K562 (cell line): ENCODE results near the gene SLC17A6. TPM values are rescaled to one million over a fixed set of nuclear protein-coding genes. Genes with fewer than 3 reads are reported as not detected.

Source experiments
- ATAC-seq: fragments of 200-7000 bp; cut with Tn5 transposase; 3 replicates; pipeline ENCODE4 v1.9.1; 2020; ENCODE audit warnings: moderate library complexity
- BruUV-seq: library from RNA; stranded (reverse); fragments of 400-500 nt; replicated peaks from 2 replicates; lab custom pipeline; 2021; lab: Mats Ljungman, UMichigan
- CTCF ChIA-PET: fragments of 300-600 bp; formaldehyde crosslinking; extraction: SDS; loops from one replicate; lab custom pipeline; 2021; ENCODE audit warnings: low intra/inter-chr PET ratio; lab: Yijun Ruan, JAX
- POLR2A ChIA-PET: fragments of 300-600, 350-650 bp; sonication (Branson Sonifier 250); formaldehyde crosslinking; extraction: SDS; loops from one replicate; lab custom pipeline; 2021; ENCODE audit warnings: antibody characterized with exemption, inconsistent platforms; lab: Yijun Ruan, JAX
- DNase-seq, 4 experiments: peaks; one replicate each; pipeline versions ENCODE4 v3.0.0 to v3.0.0-alpha.2; 2011 to 2018; ENCODE audit warnings: low spot score in 3 of 4, mixed read lengths in 3 of 4; ENCODE audit errors: extremely low read depth in 1 of 4
- FAIRE-seq: peaks from 2 replicates; lab custom pipeline; 2011; peaks lifted over from hg19 to GRCh38; lab: Jason Lieb, UNC
- H2AFZ ChIP-seq: 2 replicates; pipeline ENCODE4 v1.6.0; 2011; ENCODE audit warnings: low read depth, low read length, control low read depth, inconsistent platforms
- H3K27ac ChIP-seq: fragments of 200-600 bp; 3 replicates; pipeline ENCODE4 v1.8.0; 2011; ENCODE audit warnings: low read depth, mild to moderate bottlenecking, control low read depth, inconsistent platforms, low read length, moderate library complexity, mixed read lengths; ENCODE audit errors: extremely low read depth
- H3K27me3 ChIP-seq, 2 experiments: fragments of 300-600 bp in 1 of 2; 2 replicates in 1 of 2; 3 replicates in 1 of 2; pipeline versions ENCODE4 v1.6.0 to v1.8.0; 2011; ENCODE audit warnings: inconsistent platforms in 2 of 2, low read length in 2 of 2, mild to moderate bottlenecking in 1 of 2, mixed read lengths in 1 of 2, moderate library complexity in 1 of 2; ENCODE audit not compliant: control insufficient read depth in 2 of 2, insufficient read depth in 2 of 2
- H3K36me3 ChIP-seq: fragments of 300-600 bp; 3 replicates; pipeline ENCODE4 v1.8.0; 2011; ENCODE audit warnings: mild to moderate bottlenecking, low read length, inconsistent platforms; ENCODE audit not compliant: control insufficient read depth, insufficient read depth
- H3K4me1 ChIP-seq, 2 experiments: fragments of 200-600 bp in 1 of 2; replicated peaks in 1 of 2; 2 replicates in 1 of 2; 3 replicates in 1 of 2; pipeline versions ENCODE4 v1.5.1 to v1.8.0; 2011; ENCODE audit warnings: inconsistent platforms in 2 of 2, low read length in 2 of 2, mild to moderate bottlenecking in 1 of 2, mixed read lengths in 1 of 2, moderate library complexity in 1 of 2; ENCODE audit not compliant: control insufficient read depth in 2 of 2, insufficient read depth in 2 of 2
- H3K4me2 ChIP-seq: 2 replicates; pipeline ENCODE4 v1.6.1; 2011; ENCODE audit warnings: low read length, control low read depth, inconsistent platforms, mixed read lengths; ENCODE audit not compliant: insufficient read depth
- H3K4me3 ChIP-seq: fragments of 200-600 bp; sonication (generic), shearing (Covaris generic); 2 replicates; pipeline ENCODE4 v1.5.1; 2016; ENCODE audit warnings: control low read depth, inconsistent platforms
- H3K79me2 ChIP-seq: fragments of 200-600 bp; 3 replicates; pipeline ENCODE4 v1.8.0; 2011; ENCODE audit warnings: low read length, inconsistent platforms; ENCODE audit not compliant: control insufficient read depth, insufficient read depth
- H3K9ac ChIP-seq, 2 experiments: 2 replicates each; pipeline versions ENCODE4 v1.6.0 to v1.6.1; 2011; ENCODE audit warnings: low read depth in 2 of 2, low read length in 2 of 2, control low read depth in 1 of 2, inconsistent platforms in 1 of 2, mild to moderate bottlenecking in 1 of 2, mixed read lengths in 1 of 2; ENCODE audit not compliant: insufficient read depth in 1 of 2
- H3K9me1 ChIP-seq: one replicate; pipeline ENCODE4 v1.6.0; 2011; ENCODE audit warnings: inconsistent platforms, mild to moderate bottlenecking, low read length, moderate library complexity; ENCODE audit not compliant: control insufficient read depth, insufficient read depth
- H3K9me3 ChIP-seq: replicated peaks from 2 replicates; pipeline ENCODE4 v1.5.1; 2011; ENCODE audit warnings: low read depth, low read length, inconsistent platforms; ENCODE audit not compliant: control insufficient read depth, insufficient read depth
- H4K20me1 ChIP-seq: replicated peaks from 2 replicates; pipeline ENCODE4 v1.6.1; 2011; ENCODE audit warnings: low read length, inconsistent platforms, mixed read lengths; ENCODE audit not compliant: control insufficient read depth, insufficient read depth
- DNMT1 ChIP-seq: fragments of 450-650 bp; IDR thresholded peaks from 2 replicates; pipeline ENCODE4 v1.6.1; 2016; ENCODE audit warnings: antibody characterized with exemption, mild to moderate bottlenecking
- WGBS: fragments of 100-300 bp; shearing (Covaris generic); methylation state at CpG from one replicate; pipeline ENCODE4 v1.1.6; 2016; ENCODE audit warnings: low coverage, mixed read lengths; ENCODE audit not compliant: insufficient coverage; ENCODE audit errors: missing lambda C conversion rate; 5-methylcytosine and 5-hydroxymethylcytosine counted together
- in situ Hi-C: fragments of 300-500 bp; cut with MboI; formaldehyde crosslinking; loops from 4 replicates; pipeline ENCODE4 v1.15.0; 2018; ENCODE audit warnings: inconsistent platforms, mixed read lengths
- intact Hi-C: fragments of 100-400 bp; cut with micrococcal nuclease; formaldehyde crosslinking; loops from 2 replicates; pipeline ENCODE4 v1.14.2; 2022
- polyA plus RNA-seq, 8 experiments: library from polyadenylated mRNA; depleted of rRNA in 4 of 8; stranded (reverse) in 5 of 8; unstranded in 3 of 8; fragments of >200 nt; fragmentation: Nextera tagmentation in 2 of 8; fragmentation: Illumina TruSeq in 1 of 8; extraction: Ambion mirVana in 2 of 8; extraction: Trizol in 1 of 8; gene quantifications; 2 replicates each; pipeline versions ENCODE4 v1.2.1 to v1.2.3, GENCODE V29; 2011 to 2014; ENCODE audit warnings: inconsistent platforms in 1 of 8, missing spikeins in 1 of 8
- total RNA-seq, 7 experiments: library from RNA; depleted of rRNA in 6 of 7; stranded (reverse); fragments of >200 nt in 6 of 7; fragmentation: Illumina TruSeq in 2 of 7; extraction: Trizol in 2 of 7; gene quantifications; 2 replicates each; pipeline versions ENCODE4 v1.2.1 to v1.2.3, GENCODE V29; 2011 to 2021; ENCODE audit warnings: low replicate concordance in 1 of 7
- TF ChIP-seq, protein P1 (sequence below): fragments of 250-450 bp; sonication (Bioruptor Pico); IDR thresholded peaks from 2 replicates; pipeline ENCODE4 v1.8.0; 2021; ENCODE audit warnings: mild to moderate bottlenecking, moderate library complexity
- TF ChIP-seq, protein P2 (sequence below): sonication (generic); formaldehyde crosslinking; IDR thresholded peaks from 2 replicates; pipeline ENCODE4 v1.8.1; 2023; ENCODE audit warnings: mild to moderate bottlenecking, missing genetic modification reagents, moderate library complexity
- TF ChIP-seq, protein P3 (sequence below): IDR thresholded peaks from 3 replicates; pipeline ENCODE4 v1.6.1; 2011; ENCODE audit warnings: borderline replicate concordance, mild to moderate bottlenecking; ENCODE audit not compliant: insufficient read length, insufficient read depth

Gene SLC17A6
- total and polyA plus RNA-seq, 9 of the 15 experiments (the other 6 are each of a cell fraction or from before 2014, with no cell fraction given): not detected

DNA sequence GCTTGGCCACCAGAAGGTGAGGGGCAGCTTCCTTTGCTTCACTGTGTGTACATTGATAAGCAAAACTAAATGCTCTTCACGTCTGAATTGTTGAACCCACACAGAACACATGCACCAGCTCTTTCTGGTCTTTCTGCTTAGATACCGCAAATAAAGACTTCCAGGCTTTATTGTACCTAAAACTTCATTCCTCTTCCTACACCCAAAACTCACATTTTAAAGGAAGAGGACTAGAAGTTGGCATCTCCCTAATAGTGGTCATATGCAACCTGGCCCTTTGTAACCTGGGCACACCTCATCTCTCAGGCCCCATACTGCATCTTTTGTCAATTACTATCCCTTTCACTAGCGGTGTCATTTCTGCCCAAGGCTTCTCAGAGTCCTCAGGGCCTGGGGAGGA lies 5.9 kb downstream of the SLC17A6 start:
- no peak for FAIRE-seq
- Histone ChIP-seq H3K4me2 (no peak overlapping the region), H3K9me1 (no peaks in the 10 kb centered on the region), H3K27me3 (peaks cover 0 to 31% of the 10 kb centered on the region in 2 experiments; a peak in 2 of 5 replicates), H4K20me1 (no peaks in the 10 kb centered on the region), H3K9me3 (no peaks in the 10 kb centered on the region)
- ATAC-seq: no peak
- no peak for DNase-seq
- TF ChIP-seq, protein P1, sequence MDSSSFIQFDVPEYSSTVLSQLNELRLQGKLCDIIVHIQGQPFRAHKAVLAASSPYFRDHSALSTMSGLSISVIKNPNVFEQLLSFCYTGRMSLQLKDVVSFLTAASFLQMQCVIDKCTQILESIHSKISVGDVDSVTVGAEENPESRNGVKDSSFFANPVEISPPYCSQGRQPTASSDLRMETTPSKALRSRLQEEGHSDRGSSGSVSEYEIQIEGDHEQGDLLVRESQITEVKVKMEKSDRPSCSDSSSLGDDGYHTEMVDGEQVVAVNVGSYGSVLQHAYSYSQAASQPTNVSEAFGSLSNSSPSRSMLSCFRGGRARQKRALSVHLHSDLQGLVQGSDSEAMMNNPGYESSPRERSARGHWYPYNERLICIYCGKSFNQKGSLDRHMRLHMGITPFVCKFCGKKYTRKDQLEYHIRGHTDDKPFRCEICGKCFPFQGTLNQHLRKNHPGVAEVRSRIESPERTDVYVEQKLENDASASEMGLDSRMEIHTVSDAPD (CRISPR knock-in tag): no peak
- TF ChIP-seq, protein P2, sequence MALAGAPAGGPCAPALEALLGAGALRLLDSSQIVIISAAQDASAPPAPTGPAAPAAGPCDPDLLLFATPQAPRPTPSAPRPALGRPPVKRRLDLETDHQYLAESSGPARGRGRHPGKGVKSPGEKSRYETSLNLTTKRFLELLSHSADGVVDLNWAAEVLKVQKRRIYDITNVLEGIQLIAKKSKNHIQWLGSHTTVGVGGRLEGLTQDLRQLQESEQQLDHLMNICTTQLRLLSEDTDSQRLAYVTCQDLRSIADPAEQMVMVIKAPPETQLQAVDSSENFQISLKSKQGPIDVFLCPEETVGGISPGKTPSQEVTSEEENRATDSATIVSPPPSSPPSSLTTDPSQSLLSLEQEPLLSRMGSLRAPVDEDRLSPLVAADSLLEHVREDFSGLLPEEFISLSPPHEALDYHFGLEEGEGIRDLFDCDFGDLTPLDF (CRISPR knock-in tag): no peak
- no peak for TF ChIP-seq DNMT1
- TF ChIP-seq, protein P3, sequence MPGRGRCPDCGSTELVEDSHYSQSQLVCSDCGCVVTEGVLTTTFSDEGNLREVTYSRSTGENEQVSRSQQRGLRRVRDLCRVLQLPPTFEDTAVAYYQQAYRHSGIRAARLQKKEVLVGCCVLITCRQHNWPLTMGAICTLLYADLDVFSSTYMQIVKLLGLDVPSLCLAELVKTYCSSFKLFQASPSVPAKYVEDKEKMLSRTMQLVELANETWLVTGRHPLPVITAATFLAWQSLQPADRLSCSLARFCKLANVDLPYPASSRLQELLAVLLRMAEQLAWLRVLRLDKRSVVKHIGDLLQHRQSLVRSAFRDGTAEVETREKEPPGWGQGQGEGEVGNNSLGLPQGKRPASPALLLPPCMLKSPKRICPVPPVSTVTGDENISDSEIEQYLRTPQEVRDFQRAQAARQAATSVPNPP: no peak
- TF ChIP-seq, all 486 proteins: peak for 0
- 0% methylated on average over 3 of the region's 3 CpGs for WGBS
- ChIA-PET POLR2A (interaction anchor here (0.7 to 1.2 kb wide), 2 partner anchors 11 to 26 kb away, joined by 3 read pairs; no protein-coding TSS in a partner anchor), CTCF (no interaction called here)
- no peak overlapping the region for H3K9ac ChIP-seq
- no peak overlapping the region for H2AFZ ChIP-seq
- no TSS peak for BruUV-seq
- 0 out of 5 replicates have a peak, but pooled peaks cover 0 to 5% of the 10 kb centered on the region in 2 experiments for H3K4me1 ChIP-seq
- no peaks in the 10 kb centered on the region for H3K79me2 ChIP-seq
- H3K4me3 ChIP-seq: no peak overlapping the region
- intact Hi-C loops: no loop called here
- H3K27ac ChIP-seq: no peak overlapping the region
- H3K36me3 ChIP-seq: no peaks in the 10 kb centered on the region
- in situ Hi-C loops: no loop called here
